Measurements from ENCODE around the gene SLC39A2. TPM values are rescaled to one million over a fixed set of nuclear protein-coding genes. Genes with fewer than 3 reads are reported as not detected.

The SLC39A2 gene
- total and polyA plus RNA-seq, 2 donors (not counting 3 experiments of a cell fraction or from before 2014, with no cell fraction given), result 0.06 TPM; not detected in 1

DNA sequence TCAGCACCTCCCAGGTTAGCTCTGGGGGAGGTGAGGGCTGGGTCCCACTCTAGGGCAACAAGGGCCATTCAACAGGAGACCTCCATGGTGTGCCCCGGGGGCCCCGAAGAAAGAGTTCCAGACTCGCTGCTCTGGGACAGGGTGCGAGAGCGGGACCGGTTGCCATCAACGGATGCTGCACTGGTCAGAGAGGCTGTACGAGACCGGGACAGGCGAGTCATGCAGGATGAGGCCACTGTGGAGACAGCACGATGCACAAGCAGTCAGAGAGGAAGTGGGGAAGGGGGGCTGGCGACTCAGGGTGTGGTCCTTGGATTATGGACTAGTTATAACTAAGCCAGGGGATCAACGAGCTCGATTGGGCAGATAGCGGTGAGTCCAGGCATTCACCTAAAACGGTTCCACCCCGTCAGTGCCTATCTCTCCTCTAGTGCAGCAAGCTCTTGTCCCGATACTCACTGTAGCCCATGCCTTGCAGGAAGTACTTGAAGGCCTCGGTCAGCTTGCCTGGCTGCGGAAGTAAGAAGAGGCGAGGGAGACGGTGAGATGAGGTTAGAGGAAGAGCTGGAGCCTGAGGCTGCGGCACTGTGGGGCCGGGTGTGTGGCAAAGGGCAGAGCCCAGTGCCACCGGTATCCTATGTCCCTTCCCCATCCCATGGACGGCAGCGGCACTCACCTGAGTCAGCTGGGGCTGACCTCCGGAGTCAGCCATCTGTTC is 18.6 kb downstream of the SLC39A2 start:
- BruUV-seq (replicated peaks), result no TSS peak
- dilution Hi-C loops (cut with MboI; ENCODE audit: extremely low pct_ligation_motif_present, low sequenced_read_pairs) (no loop called here), intact Hi-C loops (cut with micrococcal nuclease) (no loop called here)
- Histone ChIP-seq H2AFZ (ENCODE audit: low read depth, low read length) (no peak overlapping the region), H3K4me3 (replicated peaks in 1 of 3; ENCODE audit: insufficient read depth in 1 of 3, low read depth in 1 of 3, low read length in 3 of 3) (no peak overlapping the region), H3K9ac (replicated peaks; ENCODE audit: extremely low read depth, insufficient read depth, low read length) (no peak overlapping the region), H3K4me2 (ENCODE audit: insufficient read depth, low read length) (no peak overlapping the region), H3K4me1 (ENCODE audit: control insufficient read depth, extremely low read depth, insufficient read depth, low read length) (no peaks in the 10 kb centered on the region), H3K27me3 (ENCODE audit: control insufficient read depth in 2 of 2, insufficient read depth in 2 of 2, low read length in 2 of 2) (peaks cover 18 to 28% of the 10 kb centered on the region in 2 experiments), H3K27ac (ENCODE audit: insufficient read depth, low read depth, low read length) (no peak overlapping the region), H4K20me1 (replicated peaks; ENCODE audit: control insufficient read depth, extremely low read depth, insufficient read depth, low read length) (no peaks in the 10 kb centered on the region), H3K36me3 (ENCODE audit: control insufficient read depth in 2 of 2, extremely low read depth in 1 of 2, insufficient read depth in 2 of 2, low read length in 2 of 2) (no peaks in the 10 kb centered on the region), H3K9me3 (replicated peaks; ENCODE audit: control insufficient read depth, insufficient read depth, low read length) (no peaks in the 10 kb centered on the region), H3K9me1 (replicated peaks; ENCODE audit: control insufficient read depth, extremely low read depth, insufficient read depth, low read length) (no peaks in the 10 kb centered on the region), H3K79me2 (ENCODE audit: control insufficient read depth, insufficient read depth, low read length) (no peaks in the 10 kb centered on the region)
- POLR2A ChIA-PET, result no interaction called here
- TF ChIP-seq POLR2A (IDR thresholded peaks at IDR 0.05; ENCODE audit: low read depth, low read length) (no peak), MYC (IDR thresholded peaks at IDR 0.05; ENCODE audit: low read depth, low read length) (no peak), FOS (IDR thresholded peaks at IDR 0.05; ENCODE audit: borderline replicate concordance, insufficient read depth, low read length) (no peak), POLR2AphosphoS5 (IDR thresholded peaks at IDR 0.05; ENCODE audit: insufficient read depth, low read depth, low read length) (no peak), EZH2 (IDR thresholded peaks at IDR 0.05; ENCODE audit: borderline replicate concordance, low read depth, low read length, severe bottlenecking) (no peak), JUN (IDR thresholded peaks at IDR 0.05; ENCODE audit: borderline replicate concordance, insufficient read depth, insufficient read length, low read depth) (no peak), GATA2 (IDR thresholded peaks at IDR 0.05; ENCODE audit: insufficient read depth, insufficient read length, low read depth, low read length) (no peak)
- TF ChIP-seq, protein P1, sequence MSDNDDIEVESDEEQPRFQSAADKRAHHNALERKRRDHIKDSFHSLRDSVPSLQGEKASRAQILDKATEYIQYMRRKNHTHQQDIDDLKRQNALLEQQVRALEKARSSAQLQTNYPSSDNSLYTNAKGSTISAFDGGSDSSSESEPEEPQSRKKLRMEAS (IDR thresholded peaks at IDR 0.05; ENCODE audit: insufficient read depth, insufficient read length), result no peak
- TF ChIP-seq, protein P2, sequence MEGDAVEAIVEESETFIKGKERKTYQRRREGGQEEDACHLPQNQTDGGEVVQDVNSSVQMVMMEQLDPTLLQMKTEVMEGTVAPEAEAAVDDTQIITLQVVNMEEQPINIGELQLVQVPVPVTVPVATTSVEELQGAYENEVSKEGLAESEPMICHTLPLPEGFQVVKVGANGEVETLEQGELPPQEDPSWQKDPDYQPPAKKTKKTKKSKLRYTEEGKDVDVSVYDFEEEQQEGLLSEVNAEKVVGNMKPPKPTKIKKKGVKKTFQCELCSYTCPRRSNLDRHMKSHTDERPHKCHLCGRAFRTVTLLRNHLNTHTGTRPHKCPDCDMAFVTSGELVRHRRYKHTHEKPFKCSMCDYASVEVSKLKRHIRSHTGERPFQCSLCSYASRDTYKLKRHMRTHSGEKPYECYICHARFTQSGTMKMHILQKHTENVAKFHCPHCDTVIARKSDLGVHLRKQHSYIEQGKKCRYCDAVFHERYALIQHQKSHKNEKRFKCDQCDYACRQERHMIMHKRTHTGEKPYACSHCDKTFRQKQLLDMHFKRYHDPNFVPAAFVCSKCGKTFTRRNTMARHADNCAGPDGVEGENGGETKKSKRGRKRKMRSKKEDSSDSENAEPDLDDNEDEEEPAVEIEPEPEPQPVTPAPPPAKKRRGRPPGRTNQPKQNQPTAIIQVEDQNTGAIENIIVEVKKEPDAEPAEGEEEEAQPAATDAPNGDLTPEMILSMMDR (IDR thresholded peaks at IDR 0.05; ENCODE audit: extremely low read depth in 1 of 2, insufficient read depth in 1 of 2, low read depth in 1 of 2, low read length in 2 of 2), result no peak
- DNase-seq (ENCODE audit: low read depth, low spot score) (no peak), FAIRE-seq (no peak)
- CTCF ChIA-PET, result interaction anchor here (1.4 to 7.4 kb wide), 4 partner anchors 12 to 87 kb away, joined by 5 to 214 read pairs (median 8); partner anchors contain the start of gene RNASE7
